HepG2 (cell line): ENCODE measurements around the gene CNP. TPM values are rescaled to one million over a fixed set of nuclear protein-coding genes. Genes with fewer than 3 reads are reported as not detected.

Experiments
- ERF ChIP-seq: IDR thresholded peaks from 2 replicates; pipeline ENCODE4 v1.6.1; 2018; ENCODE audit warnings: missing biosample characterization, missing genetic modification reagents
- FOXO4 ChIP-seq: sonication (generic); formaldehyde crosslinking; conservative IDR thresholded peaks from 2 replicates; pipeline ENCODE4 v1.8.1; 2023; ENCODE audit warnings: missing genetic modification reagents
- GATAD2A ChIP-seq: IDR thresholded peaks from 2 replicates; pipeline ENCODE4 v1.6.1; 2016
- KDM5B ChIP-seq: sonication (generic); formaldehyde crosslinking; IDR thresholded peaks from 2 replicates; pipeline ENCODE4 v1.4.0; 2020; ENCODE audit warnings: missing genetic modification reagents, mild to moderate bottlenecking, borderline replicate concordance
- NCOA5 ChIP-seq: sonication (generic); formaldehyde crosslinking; IDR thresholded peaks from 2 replicates; pipeline ENCODE4 v1.4.0; 2020; ENCODE audit warnings: missing genetic modification reagents
- PRDM4 ChIP-seq: sonication (generic); formaldehyde crosslinking; IDR thresholded peaks from 2 replicates; pipeline ENCODE4 v1.9.0; 2021; ENCODE audit warnings: missing genetic modification reagents, borderline replicate concordance
- PTBP1 ChIP-seq: fragments of 200-400 bp; formaldehyde crosslinking; IDR thresholded peaks from 2 replicates; pipeline ENCODE4 v1.6.1; 2018; ENCODE audit warnings: low read length, low read depth; ENCODE audit not compliant: poor library complexity, severe bottlenecking
- RFX3 ChIP-seq: IDR thresholded peaks from 2 replicates; pipeline ENCODE4 v1.6.1; 2016; ENCODE audit warnings: missing biosample characterization, missing genetic modification reagents
- RORA ChIP-seq: sonication (generic); formaldehyde crosslinking; IDR thresholded peaks from 2 replicates; pipeline ENCODE4 v1.5.0; 2020; ENCODE audit warnings: mild to moderate bottlenecking, missing genetic modification reagents, moderate library complexity
- RXRA ChIP-seq: sonication (generic); formaldehyde crosslinking; IDR thresholded peaks from 2 replicates; pipeline ENCODE4 v1.5.1; 2020; ENCODE audit warnings: missing genetic modification reagents
- SETDB1 ChIP-seq: sonication (generic); formaldehyde crosslinking; IDR thresholded peaks from 2 replicates; pipeline ENCODE4 v1.5.1; 2020; ENCODE audit warnings: missing genetic modification reagents, mild to moderate bottlenecking, borderline replicate concordance
- SRSF1 ChIP-seq: fragments of 200-400 bp; formaldehyde crosslinking; optimal IDR thresholded peaks from 2 replicates; pipeline ENCODE3; 2017; ENCODE audit warnings: mild to moderate bottlenecking, low read depth, low read length, moderate library complexity
- ZFP36 ChIP-seq: fragments of 150-350 bp; IDR thresholded peaks from 2 replicates; pipeline ENCODE4 v1.6.1; 2018; ENCODE audit warnings: borderline replicate concordance, low read length, low read depth; ENCODE audit not compliant: partially characterized antibody
- ZKSCAN5 ChIP-seq: sonication (generic); formaldehyde crosslinking; IDR thresholded peaks from 2 replicates; pipeline ENCODE4 v1.5.1; 2020; ENCODE audit warnings: mild to moderate bottlenecking, missing genetic modification reagents
- ZNF207 ChIP-seq: fragments of 450-650 bp; IDR thresholded peaks from 2 replicates; pipeline ENCODE4 v1.6.1; 2016; ENCODE audit warnings: antibody characterized with exemption, borderline replicate concordance
- ZNF253 ChIP-seq: sonication (generic); formaldehyde crosslinking; IDR thresholded peaks from 2 replicates; pipeline ENCODE4 v1.8.0; 2022; ENCODE audit warnings: mild to moderate bottlenecking, missing genetic modification reagents, borderline replicate concordance
- ZNF460 ChIP-seq: sonication (generic); formaldehyde crosslinking; IDR thresholded peaks from 2 replicates; pipeline ENCODE4 v1.5.1; 2020; ENCODE audit warnings: missing genetic modification reagents, mild to moderate bottlenecking, borderline replicate concordance
- ZNF496 ChIP-seq: sonication (generic); formaldehyde crosslinking; IDR thresholded peaks from 2 replicates; pipeline ENCODE4 v1.8.1; 2023; ENCODE audit warnings: mild to moderate bottlenecking, moderate library complexity, missing genetic modification reagents; ENCODE audit not compliant: insufficient replicate concordance
- ZNF546 ChIP-seq: sonication (generic); formaldehyde crosslinking; conservative IDR thresholded peaks from 2 replicates; pipeline ENCODE4 v1.8.1; 2023; ENCODE audit warnings: mild to moderate bottlenecking, missing genetic modification reagents
- ZNF841 ChIP-seq: sonication (generic); formaldehyde crosslinking; IDR thresholded peaks from 2 replicates; pipeline ENCODE4 v1.8.1; 2023; ENCODE audit warnings: missing genetic modification reagents, borderline replicate concordance
- polyA plus RNA-seq, 8 experiments: library from polyadenylated mRNA; depleted of rRNA in 3 of 8; stranded (reverse) in 7 of 8; unstranded in 1 of 8; fragments of >200 nt; fragmentation: Illumina TruSeq in 4 of 8; extraction: Trizol in 4 of 8; gene quantifications; 2 replicates each; pipeline versions ENCODE4 v1.2.1 to v1.2.3, GENCODE V29; 2011 to 2016; ENCODE audit warnings: low read depth in 4 of 8, missing spikeins in 1 of 8, mixed read lengths in 1 of 8; ENCODE audit not compliant: insufficient read depth in 1 of 8
- total RNA-seq, 5 experiments: library from RNA; depleted of rRNA; stranded (reverse); fragments of >200 nt; fragmentation: Illumina TruSeq; extraction: Trizol; gene quantifications; 2 replicates each; pipeline ENCODE4 v1.2.3, GENCODE V29; 2016; ENCODE audit warnings: low read depth in 1 of 5
- TF ChIP-seq, protein P1 (sequence below): sonication (generic); formaldehyde crosslinking; IDR thresholded peaks from 2 replicates; pipeline ENCODE4 v1.4.0; 2020; ENCODE audit warnings: missing genetic modification reagents
- TF ChIP-seq, protein P2 (sequence below): sonication (generic); formaldehyde crosslinking; IDR thresholded peaks from 2 replicates; pipeline ENCODE4 v1.4.0; 2020; ENCODE audit warnings: mild to moderate bottlenecking, missing genetic modification reagents

The CNP gene
- total and polyA plus RNA-seq, 2 of the 13 experiments (the other 11 are each of a cell fraction or from before 2014, with no cell fraction given): 97.2 to 161 TPM

GRCh38 chr17:41967141-41967920 is 736 bp downstream of the CNP start (continued):
- TF ChIP-seq FOXO4: 0 out of 2 replicates have a peak, but pooled peaks have one; percentile 6
- TF ChIP-seq, protein P1, sequence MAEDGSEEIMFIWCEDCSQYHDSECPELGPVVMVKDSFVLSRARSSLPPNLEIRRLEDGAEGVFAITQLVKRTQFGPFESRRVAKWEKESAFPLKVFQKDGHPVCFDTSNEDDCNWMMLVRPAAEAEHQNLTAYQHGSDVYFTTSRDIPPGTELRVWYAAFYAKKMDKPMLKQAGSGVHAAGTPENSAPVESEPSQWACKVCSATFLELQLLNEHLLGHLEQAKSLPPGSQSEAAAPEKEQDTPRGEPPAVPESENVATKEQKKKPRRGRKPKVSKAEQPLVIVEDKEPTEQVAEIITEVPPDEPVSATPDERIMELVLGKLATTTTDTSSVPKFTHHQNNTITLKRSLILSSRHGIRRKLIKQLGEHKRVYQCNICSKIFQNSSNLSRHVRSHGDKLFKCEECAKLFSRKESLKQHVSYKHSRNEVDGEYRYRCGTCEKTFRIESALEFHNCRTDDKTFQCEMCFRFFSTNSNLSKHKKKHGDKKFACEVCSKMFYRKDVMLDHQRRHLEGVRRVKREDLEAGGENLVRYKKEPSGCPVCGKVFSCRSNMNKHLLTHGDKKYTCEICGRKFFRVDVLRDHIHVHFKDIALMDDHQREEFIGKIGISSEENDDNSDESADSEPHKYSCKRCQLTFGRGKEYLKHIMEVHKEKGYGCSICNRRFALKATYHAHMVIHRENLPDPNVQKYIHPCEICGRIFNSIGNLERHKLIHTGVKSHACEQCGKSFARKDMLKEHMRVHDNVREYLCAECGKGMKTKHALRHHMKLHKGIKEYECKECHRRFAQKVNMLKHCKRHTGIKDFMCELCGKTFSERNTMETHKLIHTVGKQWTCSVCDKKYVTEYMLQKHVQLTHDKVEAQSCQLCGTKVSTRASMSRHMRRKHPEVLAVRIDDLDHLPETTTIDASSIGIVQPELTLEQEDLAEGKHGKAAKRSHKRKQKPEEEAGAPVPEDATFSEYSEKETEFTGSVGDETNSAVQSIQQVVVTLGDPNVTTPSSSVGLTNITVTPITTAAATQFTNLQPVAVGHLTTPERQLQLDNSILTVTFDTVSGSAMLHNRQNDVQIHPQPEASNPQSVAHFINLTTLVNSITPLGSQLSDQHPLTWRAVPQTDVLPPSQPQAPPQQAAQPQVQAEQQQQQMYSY: no peak
- TF ChIP-seq ERF (CRISPR knock-in tag): no peak
- no peak for TF ChIP-seq ZKSCAN5
- TF ChIP-seq SETDB1: no peak
- TF ChIP-seq ZNF546 (CRISPR knock-in tag): no peak
- peak; percentile 23 for TF ChIP-seq SRSF1
- TF ChIP-seq ZNF496 (CRISPR knock-in tag): no peak
- no peak for TF ChIP-seq NCOA5
- TF ChIP-seq RXRA: peak; percentile 67
- TF ChIP-seq ZNF841 (CRISPR knock-in tag): no peak; the same call in 1 of the 2 replicates
- peak; percentile 58 for TF ChIP-seq PTBP1
- TF ChIP-seq RFX3 (CRISPR knock-in tag): no peak
- no peak for TF ChIP-seq ZNF207
- no peak for TF ChIP-seq GATAD2A (CRISPR knock-in tag)
- TF ChIP-seq, protein P2, sequence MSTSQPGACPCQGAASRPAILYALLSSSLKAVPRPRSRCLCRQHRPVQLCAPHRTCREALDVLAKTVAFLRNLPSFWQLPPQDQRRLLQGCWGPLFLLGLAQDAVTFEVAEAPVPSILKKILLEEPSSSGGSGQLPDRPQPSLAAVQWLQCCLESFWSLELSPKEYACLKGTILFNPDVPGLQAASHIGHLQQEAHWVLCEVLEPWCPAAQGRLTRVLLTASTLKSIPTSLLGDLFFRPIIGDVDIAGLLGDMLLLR (CRISPR knock-in tag): 0 out of 2 replicates have a peak, but pooled peaks have one; percentile 38
- TF ChIP-seq KDM5B (CRISPR knock-in tag): 0 out of 2 replicates have a peak, but pooled peaks have one; percentile 52
- TF ChIP-seq RORA (CRISPR knock-in tag): no peak
- TF ChIP-seq ZFP36: peak; percentile 43
- no peak for TF ChIP-seq ZNF460
- no peak for TF ChIP-seq PRDM4 (CRISPR knock-in tag)
- no peak for TF ChIP-seq ZNF253 (CRISPR knock-in tag)
